Mesothelial cell of epicardium (in vitro differentiated cells): Measurements from ENCODE around the gene D2HGDH. TPM values are rescaled to one million over a fixed set of nuclear protein-coding genes. Genes with fewer than 3 reads are reported as not detected.
"Not testable (repeated sequence)": the region's sequence is repeated elsewhere in the genome, so short reads cannot be mapped to it uniquely, and the experiment has no call there.

ENCODE experiments used
- DNase-seq, 2 experiments: peaks; one replicate each; pipeline ENCODE4 v3.0.0; 2021; ENCODE audit warnings: low spot score in 2 of 2; ENCODE audit not compliant: unreplicated experiment in 2 of 2
- H3K27ac Mint-ChIP-seq: 2 replicates; pipeline ENCODE4 v1.8.0; 2021; ENCODE audit warnings: mixed read lengths
- H3K27me3 Mint-ChIP-seq: 2 replicates; pipeline ENCODE4 v1.8.0; 2021; ENCODE audit warnings: low read depth, mixed read lengths
- H3K36me3 Mint-ChIP-seq: 2 replicates; pipeline ENCODE4 v1.8.0; 2021; ENCODE audit warnings: mixed read lengths
- H3K4me1 Mint-ChIP-seq: 2 replicates; pipeline ENCODE4 v1.8.0; 2021; ENCODE audit warnings: mixed read lengths
- H3K4me3 Mint-ChIP-seq: 2 replicates; pipeline ENCODE4 v1.8.0; 2021; ENCODE audit warnings: mild to moderate bottlenecking, moderate library complexity, mixed read lengths
- H3K9me3 Mint-ChIP-seq: 2 replicates; pipeline ENCODE4 v1.8.0; 2021; ENCODE audit warnings: mixed read lengths
- total RNA-seq: library from RNA; stranded (reverse); gene quantifications from 3 replicates; pipeline ENCODE4 v1.2.1, GENCODE V29; 2021
- TF ChIP-seq, protein P1 (sequence below): fragments of 200-600 bp; sonication (generic); IDR thresholded peaks from one replicate; pipeline ENCODE4 v1.5.0; 2021; ENCODE audit warnings: antibody characterized with exemption; ENCODE audit not compliant: unreplicated experiment

D2HGDH gene
- total RNA-seq, 1 donor from 2014 or later, result 60.3 TPM

DNA sequence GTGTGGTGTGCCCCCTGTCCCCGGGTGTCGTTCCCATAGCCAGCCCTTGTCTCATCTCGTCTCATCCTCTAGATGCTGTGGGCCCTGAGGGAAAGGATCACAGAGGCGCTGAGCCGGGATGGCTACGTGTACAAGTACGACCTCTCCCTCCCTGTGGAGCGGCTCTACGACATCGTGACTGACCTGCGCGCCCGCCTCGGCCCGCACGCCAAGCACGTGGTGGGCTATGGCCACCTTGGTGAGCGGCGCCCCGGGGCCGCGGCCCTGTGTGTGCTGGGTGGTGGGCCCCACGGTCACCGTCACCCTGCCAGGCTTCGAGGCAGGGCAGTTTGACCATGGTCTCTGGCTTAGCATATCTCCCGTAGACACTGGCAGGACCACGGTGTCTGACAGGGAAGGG, 21.3 kb downstream of the D2HGDH start:
- Mint-ChIP-seq H3K27ac (no peak overlapping the region), H3K27me3 (no peaks in the 10 kb centered on the region), H3K36me3 (peaks cover 26% of the 10 kb centered on the region), H3K4me1 (peaks cover 11% of the 10 kb centered on the region), H3K9me3 (peaks cover 2% of the 10 kb centered on the region), H3K4me3 (no peak overlapping the region)
- no peak for DNase-seq
- TF ChIP-seq, protein P1, sequence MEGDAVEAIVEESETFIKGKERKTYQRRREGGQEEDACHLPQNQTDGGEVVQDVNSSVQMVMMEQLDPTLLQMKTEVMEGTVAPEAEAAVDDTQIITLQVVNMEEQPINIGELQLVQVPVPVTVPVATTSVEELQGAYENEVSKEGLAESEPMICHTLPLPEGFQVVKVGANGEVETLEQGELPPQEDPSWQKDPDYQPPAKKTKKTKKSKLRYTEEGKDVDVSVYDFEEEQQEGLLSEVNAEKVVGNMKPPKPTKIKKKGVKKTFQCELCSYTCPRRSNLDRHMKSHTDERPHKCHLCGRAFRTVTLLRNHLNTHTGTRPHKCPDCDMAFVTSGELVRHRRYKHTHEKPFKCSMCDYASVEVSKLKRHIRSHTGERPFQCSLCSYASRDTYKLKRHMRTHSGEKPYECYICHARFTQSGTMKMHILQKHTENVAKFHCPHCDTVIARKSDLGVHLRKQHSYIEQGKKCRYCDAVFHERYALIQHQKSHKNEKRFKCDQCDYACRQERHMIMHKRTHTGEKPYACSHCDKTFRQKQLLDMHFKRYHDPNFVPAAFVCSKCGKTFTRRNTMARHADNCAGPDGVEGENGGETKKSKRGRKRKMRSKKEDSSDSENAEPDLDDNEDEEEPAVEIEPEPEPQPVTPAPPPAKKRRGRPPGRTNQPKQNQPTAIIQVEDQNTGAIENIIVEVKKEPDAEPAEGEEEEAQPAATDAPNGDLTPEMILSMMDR, result no peak

- Mint-ChIP-seq H3K4me3 (no peak overlapping the region), H3K9me3 (peaks cover 4% of the 10 kb centered on the region), H3K27ac (peak overlapping the region; percentile 54), H3K4me1 (peaks cover 29% of the 10 kb centered on the region), H3K27me3 (no peaks in the 10 kb centered on the region), H3K36me3 (peaks cover 25% of the 10 kb centered on the region)
- TF ChIP-seq, protein P1, result no peak
- no peak for DNase-seq
These were observed 24.8 kb downstream of the D2HGDH start for GRCh38 chr2:241759067-241759807.

DNA sequence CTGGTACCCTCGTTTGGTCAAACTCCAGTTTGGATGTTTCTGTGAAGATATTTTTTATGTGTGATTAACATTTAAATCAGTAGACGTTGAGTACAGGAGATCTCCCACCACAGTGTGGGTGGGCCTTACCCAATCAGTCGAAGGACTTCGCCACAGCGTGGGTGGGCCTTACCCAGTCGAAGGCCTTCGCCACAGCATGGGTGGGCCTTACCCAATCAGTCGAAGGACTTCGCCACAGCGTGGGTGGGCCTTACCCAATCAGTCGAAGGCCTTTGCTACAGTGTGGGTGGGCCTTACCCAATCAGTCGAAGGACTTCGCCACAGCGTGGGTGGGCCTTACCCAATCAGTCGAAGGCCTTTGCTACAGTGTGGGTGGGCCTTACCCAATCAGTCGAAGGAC, 25.5 kb downstream of the D2HGDH start:
- DNase-seq, H3K9me3 Mint-ChIP-seq, H3K4me3 Mint-ChIP-seq, H3K27me3 Mint-ChIP-seq: not testable (repeated sequence)
- H3K27ac Mint-ChIP-seq, result peak overlapping the region; percentile 54
- peaks cover 24% of the 10 kb centered on the region for H3K36me3 Mint-ChIP-seq
- peaks cover 33% of the 10 kb centered on the region for H3K4me1 Mint-ChIP-seq

DNA sequence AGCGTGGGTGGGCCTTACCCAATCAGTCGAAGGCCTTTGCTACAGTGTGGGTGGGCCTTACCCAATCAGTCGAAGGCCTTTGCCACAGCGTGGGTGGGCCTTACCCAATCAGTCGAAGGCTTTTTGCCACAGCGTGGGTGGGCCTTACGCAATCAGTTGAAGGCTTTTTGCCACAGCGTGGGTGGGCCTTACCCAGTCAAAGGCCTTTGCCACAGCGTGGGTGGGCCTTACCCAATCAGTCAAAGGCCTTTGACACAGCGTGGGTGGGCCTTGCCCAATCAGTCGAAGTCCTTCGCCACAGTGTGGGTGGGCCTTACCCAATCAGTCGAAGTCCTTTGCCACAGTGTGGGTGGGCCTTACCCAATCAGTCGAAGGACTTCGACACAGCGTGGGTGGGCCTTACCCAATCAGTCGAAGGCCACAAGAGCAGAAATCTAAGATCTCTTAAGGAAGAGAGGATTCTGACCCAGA, 25.9 kb downstream of the D2HGDH start:
- no peaks in the 10 kb centered on the region for H3K27me3 Mint-ChIP-seq
- no peak overlapping the region for H3K27ac Mint-ChIP-seq
- no peak overlapping the region for H3K4me3 Mint-ChIP-seq
- H3K4me1 Mint-ChIP-seq, result peaks cover 33% of the 10 kb centered on the region
- DNase-seq, result no peak
- peaks cover 24% of the 10 kb centered on the region for H3K36me3 Mint-ChIP-seq
- TF ChIP-seq, protein P1, result no peak
- H3K9me3 Mint-ChIP-seq, result peaks cover 4% of the 10 kb centered on the region

DNA sequence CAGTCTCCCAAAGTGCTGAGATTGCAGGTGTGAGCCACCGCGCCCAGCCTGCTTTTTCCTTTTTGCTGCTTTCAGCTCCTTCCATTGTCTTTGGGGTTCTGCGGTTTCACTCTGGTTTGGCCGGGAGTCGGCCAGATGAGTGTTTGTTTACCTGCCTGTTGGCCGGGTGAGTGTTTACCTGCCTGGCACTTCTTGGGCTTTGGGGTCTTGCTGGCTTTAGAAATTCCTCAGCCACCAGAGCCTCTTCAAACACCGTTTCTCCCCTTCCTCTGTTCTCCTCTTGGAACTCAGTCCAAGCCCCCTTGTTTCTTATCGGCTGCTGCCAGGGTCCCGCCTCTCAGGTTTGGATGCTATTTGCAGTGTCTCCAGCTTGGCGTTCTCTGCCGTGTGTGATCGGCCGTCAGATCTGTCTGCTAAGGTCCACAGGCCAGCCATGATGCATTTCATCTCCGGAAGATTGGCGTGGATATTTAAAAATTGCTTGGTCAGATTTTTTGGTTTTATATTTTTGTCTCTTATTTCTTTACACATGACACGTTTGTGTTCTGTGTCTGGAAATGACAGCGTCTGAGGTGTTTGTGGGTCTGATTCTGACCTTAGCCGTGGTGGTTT, 28.0 kb downstream of the D2HGDH start:
- DNase-seq, result no peak
- peaks cover 24% of the 10 kb centered on the region for H3K36me3 Mint-ChIP-seq
- H3K27me3 Mint-ChIP-seq, result no peaks in the 10 kb centered on the region
- no peak overlapping the region for H3K4me3 Mint-ChIP-seq
- H3K9me3 Mint-ChIP-seq, result peaks cover 4% of the 10 kb centered on the region
- TF ChIP-seq, protein P1, result no peak
- peak overlapping the region; percentile 44 for H3K27ac Mint-ChIP-seq
- H3K4me1 Mint-ChIP-seq, result peaks cover 33% of the 10 kb centered on the region

DNA sequence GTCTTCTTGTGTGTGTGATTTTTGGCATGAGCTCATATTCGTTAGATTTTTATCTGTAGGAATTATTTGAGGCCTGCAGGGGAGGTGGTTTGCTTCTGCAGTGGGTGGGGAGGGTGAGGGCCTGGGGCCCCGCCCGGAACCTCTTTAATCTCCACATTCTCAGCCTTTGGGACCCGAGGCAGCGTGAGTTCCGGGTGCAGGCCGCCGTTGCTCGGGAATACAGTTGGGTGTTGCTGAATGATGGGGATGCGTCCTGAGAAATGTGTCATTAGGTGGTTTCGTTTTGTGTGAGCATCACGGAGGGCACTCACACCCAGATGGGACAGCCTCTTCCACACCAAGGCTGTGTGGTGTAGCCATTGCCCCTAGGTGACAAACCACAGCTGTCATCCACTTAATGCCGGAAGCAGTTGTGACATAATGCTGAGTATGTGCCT, 28.5 kb downstream of the D2HGDH start:
- TF ChIP-seq, protein P1, result no peak
- no peaks in the 10 kb centered on the region for H3K27me3 Mint-ChIP-seq
- H3K4me1 Mint-ChIP-seq, result peaks cover 33% of the 10 kb centered on the region
- peaks cover 4% of the 10 kb centered on the region for H3K9me3 Mint-ChIP-seq
- H3K4me3 Mint-ChIP-seq, result no peak overlapping the region
- H3K27ac Mint-ChIP-seq, result peak overlapping the region; percentile 44
- DNase-seq, result no peak
- H3K36me3 Mint-ChIP-seq, result peaks cover 22% of the 10 kb centered on the region
